Fibroblast of lung (primary cell): ENCODE data around the gene DNAH10. TPM values are rescaled to one million over a fixed set of nuclear protein-coding genes. Genes with fewer than 3 reads are reported as not detected.

Experiments used
- DNase-seq, 2 donors: peaks; one replicate each; pipeline versions ENCODE4 v3.0.0 to v3.0.0-alpha.2; 2010; ENCODE audit warnings: low read depth in 2 of 2
- H2AFZ ChIP-seq: 2 replicates; pipeline ENCODE4 v1.5.1; 2012; ENCODE audit warnings: low read length, control low read depth, inconsistent platforms
- H3K27ac ChIP-seq: 2 replicates; pipeline ENCODE4 v1.5.1; 2011; ENCODE audit warnings: low read length, control low read depth; ENCODE audit not compliant: insufficient read depth
- H3K27me3 ChIP-seq: 2 replicates; pipeline ENCODE4 v1.5.1; 2011; ENCODE audit warnings: mild to moderate bottlenecking, low read length; ENCODE audit not compliant: control insufficient read depth, insufficient read depth
- H3K36me3 ChIP-seq: 2 replicates; pipeline ENCODE4 v1.5.1; 2011; ENCODE audit warnings: low read length; ENCODE audit not compliant: control insufficient read depth, insufficient read depth
- H3K4me1 ChIP-seq: 2 replicates; pipeline ENCODE4 v1.5.1; 2011; ENCODE audit warnings: low read length; ENCODE audit not compliant: control insufficient read depth, insufficient read depth; ENCODE audit errors: extremely low read depth
- H3K4me2 ChIP-seq: 2 replicates; pipeline ENCODE4 v1.5.1; 2011; ENCODE audit warnings: low read length, control low read depth; ENCODE audit not compliant: insufficient read depth; ENCODE audit errors: extremely low read depth
- H3K4me3 ChIP-seq, 4 experiments: fragments of 200-600 bp in 1 of 4; sonication (generic) in 1 of 4; replicated peaks in 1 of 4; 2 replicates each; pipeline ENCODE4 v1.5.1; 2011 to 2016; ENCODE audit warnings: low read length in 4 of 4, low read depth in 3 of 4, mild to moderate bottlenecking in 3 of 4, control low read depth in 2 of 4, inconsistent platforms in 1 of 4, mixed read lengths in 1 of 4; ENCODE audit not compliant: insufficient read depth in 1 of 4; ENCODE audit errors: control extremely low read depth in 1 of 4
- H3K79me2 ChIP-seq: 2 replicates; pipeline ENCODE4 v1.5.1; 2012; ENCODE audit warnings: mild to moderate bottlenecking, low read length, inconsistent platforms; ENCODE audit not compliant: control insufficient read depth, insufficient read depth
- H3K9ac ChIP-seq: 2 replicates; pipeline ENCODE4 v1.5.1; 2011; ENCODE audit warnings: mild to moderate bottlenecking, low read length, control low read depth; ENCODE audit not compliant: insufficient read depth
- H3K9me3 ChIP-seq: 2 replicates; pipeline ENCODE4 v1.5.1; 2012; ENCODE audit warnings: low read depth, low read length; ENCODE audit not compliant: control insufficient read depth, insufficient read depth
- H4K20me1 ChIP-seq: 2 replicates; pipeline ENCODE4 v1.5.1; 2011; ENCODE audit warnings: low read length; ENCODE audit not compliant: control insufficient read depth, insufficient read depth; ENCODE audit errors: extremely low read depth
- CTCF ChIP-seq, 2 donors: IDR thresholded peaks in 1 of 2; conservative IDR thresholded peaks in 1 of 2; 1 replicate in 1 of 2; 2 replicates in 1 of 2; pipeline ENCODE4 v1.5.1; 2011 to 2012; ENCODE audit warnings: low read length in 2 of 2, control low read depth in 1 of 2, inconsistent platforms in 1 of 2, low read depth in 1 of 2, mild to moderate bottlenecking in 1 of 2
- EZH2 ChIP-seq: IDR thresholded peaks from 2 replicates; pipeline ENCODE4 v1.5.1; 2012; ENCODE audit warnings: low read length, control low read depth, mild to moderate bottlenecking; ENCODE audit errors: missing control alignments
- polyA plus RNA-seq, 2 donors: library from polyadenylated mRNA; depleted of rRNA in 1 of 2; stranded (reverse) in 1 of 2; unstranded in 1 of 2; fragments of >200 nt; gene quantifications; 2 replicates each; pipeline ENCODE4 v1.2.1, GENCODE V29; 2011 to 2012; ENCODE audit warnings: missing spikeins in 1 of 2
- total RNA-seq: library from RNA; depleted of rRNA; stranded (reverse); fragments of >200 nt; gene quantifications from 2 replicates; pipeline ENCODE4 v1.2.1, GENCODE V29; 2014

The DNAH10 gene
- total and polyA plus RNA-seq, 2 donors (not counting 1 experiment from before 2014, with no cell fraction given), result 0.06 to 0.33 TPM

- Histone ChIP-seq H3K27ac (no peak overlapping the region), H3K9me3 (no peaks in the 10 kb centered on the region), H3K9ac (no peak overlapping the region), H3K79me2 (no peaks in the 10 kb centered on the region), H2AFZ (no peak overlapping the region), H3K4me2 (no peak overlapping the region), H3K36me3 (no peaks in the 10 kb centered on the region), H3K27me3 (no peaks in the 10 kb centered on the region), H3K4me3 (no peak overlapping the region), H4K20me1 (no peaks in the 10 kb centered on the region), H3K4me1 (peaks cover 2% of the 10 kb centered on the region)
- no peak for TF ChIP-seq EZH2
- no peak for TF ChIP-seq CTCF (conservative IDR thresholded peaks at IDR 0.05 in 1 of 2, IDR thresholded peaks at IDR 0.05 in 1 of 2; ENCODE audit: low read depth in 1 of 2, low read length in 2 of 2)
- no peak for DNase-seq
Observed at GRCh38 chr12:123765504-123766035, 3.5 kb downstream of the DNAH10 start.

GRCh38 chr12:123767613-123768012 lies 5.5 kb downstream of the DNAH10 start:
- H2AFZ ChIP-seq, result no peak overlapping the region
- no peak overlapping the region for H3K4me3 ChIP-seq
- no peaks in the 10 kb centered on the region for H3K9me3 ChIP-seq
- no peak overlapping the region for H3K4me2 ChIP-seq
- TF ChIP-seq EZH2, result no peak
- no peak for TF ChIP-seq CTCF (conservative IDR thresholded peaks at IDR 0.05 in 1 of 2, IDR thresholded peaks at IDR 0.05 in 1 of 2; ENCODE audit: low read depth in 1 of 2, low read length in 2 of 2)
- no peaks in the 10 kb centered on the region for H3K36me3 ChIP-seq
- H4K20me1 ChIP-seq, result no peaks in the 10 kb centered on the region
- no peak overlapping the region for H3K9ac ChIP-seq
- H3K79me2 ChIP-seq, result no peaks in the 10 kb centered on the region
- no peak for DNase-seq
- H3K27ac ChIP-seq, result no peak overlapping the region
- H3K27me3 ChIP-seq, result peaks cover 5% of the 10 kb centered on the region
- no peaks in the 10 kb centered on the region for H3K4me1 ChIP-seq

- Histone ChIP-seq H4K20me1 (no peaks in the 10 kb centered on the region), H3K36me3 (no peaks in the 10 kb centered on the region), H3K4me2 (no peak overlapping the region), H3K27me3 (peaks cover 5% of the 10 kb centered on the region), H3K79me2 (no peaks in the 10 kb centered on the region), H3K4me1 (no peaks in the 10 kb centered on the region), H2AFZ (no peak overlapping the region), H3K9ac (no peak overlapping the region), H3K9me3 (no peaks in the 10 kb centered on the region), H3K4me3 (no peak overlapping the region), H3K27ac (no peak overlapping the region)
- TF ChIP-seq EZH2, result no peak
- no peak for TF ChIP-seq CTCF (conservative IDR thresholded peaks at IDR 0.05 in 1 of 2, IDR thresholded peaks at IDR 0.05 in 1 of 2; ENCODE audit: low read depth in 1 of 2, low read length in 2 of 2)
- DNase-seq, result no peak
Observed at GRCh38 chr12:123771261-123771660, 9.2 kb downstream of the DNAH10 start.
